Stimulated activated naive B cell treated with anti-CD40 and anti-IgM and Interleukin-4, amounts not matched to agents 10 μg/mL and 1 μg/mL and 100 μg/mL, for 72 hours (primary cell): ENCODE data around the gene PGA3.
"Not testable (repeated sequence)": the region's sequence is repeated elsewhere in the genome, so short reads cannot be mapped to it uniquely, and the experiment has no call there.

Experiments
- ATAC-seq, 2 donors: fragments of 150-1000 bp; cut with Tn5 transposase; replicated peaks; 2 replicates each; pipeline ENCODE4 v1.10.0; 2021; ENCODE audit warnings: moderate library complexity in 1 of 2
- DNase-seq: peaks from one replicate; pipeline ENCODE4 v3.0.0; 2021
- H3K27ac Mint-ChIP-seq: one replicate; pipeline ENCODE4 v1.8.0; 2022; ENCODE audit warnings: mild to moderate bottlenecking, mixed read lengths
- H3K27me3 Mint-ChIP-seq, 2 donors: one replicate each; pipeline ENCODE4 v1.8.0; 2022; ENCODE audit warnings: mixed read lengths in 2 of 2
- H3K36me3 Mint-ChIP-seq, 2 donors: one replicate each; pipeline ENCODE4 v1.8.0; 2022; ENCODE audit warnings: mixed read lengths in 2 of 2, mild to moderate bottlenecking in 1 of 2
- H3K4me1 Mint-ChIP-seq, 2 donors: one replicate each; pipeline ENCODE4 v1.8.0; 2022; ENCODE audit warnings: mixed read lengths in 2 of 2, mild to moderate bottlenecking in 1 of 2
- H3K4me3 Mint-ChIP-seq, 2 donors: one replicate each; pipeline ENCODE4 v1.8.0; 2022; ENCODE audit warnings: mild to moderate bottlenecking in 2 of 2, mixed read lengths in 2 of 2, moderate library complexity in 1 of 2
- H3K9me3 Mint-ChIP-seq, 2 donors: one replicate each; pipeline ENCODE4 v1.8.0; 2022; ENCODE audit warnings: mixed read lengths in 2 of 2, mild to moderate bottlenecking in 1 of 2

Gene PGA3

GRCh38 chr11:61202950-61203746 lies at the start of gene PGA3:
PGA3 (plus strand) TSS chr11:61203515; CDS start chr11:61203565, 50 bp downstream.
- DNase-seq, H3K4me1 Mint-ChIP-seq, H3K4me3 Mint-ChIP-seq, H3K9me3 Mint-ChIP-seq, H3K36me3 Mint-ChIP-seq, ATAC-seq, H3K27ac Mint-ChIP-seq: not testable (repeated sequence)
- peaks cover 17 to 28% of the 10 kb centered on the region in 2 donors for H3K27me3 Mint-ChIP-seq

- Mint-ChIP-seq H3K27ac (no peak overlapping the region), H3K36me3 (peaks cover 23 to 42% of the 10 kb centered on the region in 2 donors), H3K27me3 (no peaks in the 10 kb centered on the region), H3K4me1 (peaks cover 17 to 37% of the 10 kb centered on the region in 2 donors), H3K4me3 (no peak overlapping the region), H3K9me3 (peaks cover 12 to 18% of the 10 kb centered on the region in 2 donors)
- no peak for ATAC-seq
- no peak for DNase-seq
These were observed 49.7 kb upstream of the PGA3 start for GRCh38 chr11:61153593-61154095.

- ATAC-seq (no peak), DNase-seq (no peak)
- Mint-ChIP-seq H3K4me1 (peaks cover 22 to 38% of the 10 kb centered on the region in 2 donors), H3K27me3 (no peaks in the 10 kb centered on the region), H3K9me3 (peaks cover 12 to 18% of the 10 kb centered on the region in 2 donors), H3K4me3 (no peak overlapping the region), H3K27ac (no peak overlapping the region), H3K36me3 (peaks cover 23 to 42% of the 10 kb centered on the region in 2 donors)
These were observed 48.8 kb upstream of the PGA3 start for GRCh38 chr11:61154528-61154927.

GRCh38 chr11:61155312-61155711 lies 48.0 kb upstream of the PGA3 start:
- Mint-ChIP-seq H3K4me1 (peaks cover 19 to 35% of the 10 kb centered on the region in 2 donors), H3K9me3 (peaks cover 12 to 18% of the 10 kb centered on the region in 2 donors), H3K27me3 (no peaks in the 10 kb centered on the region), H3K4me3 (no peak overlapping the region), H3K27ac (no peak overlapping the region), H3K36me3 (peaks cover 23 to 42% of the 10 kb centered on the region in 2 donors)
- no peak for DNase-seq
- no peak for ATAC-seq

GRCh38 chr11:61155741-61156140 lies 47.6 kb upstream of the PGA3 start:
- Mint-ChIP-seq H3K4me1 (peaks cover 22 to 39% of the 10 kb centered on the region in 2 donors), H3K27me3 (no peaks in the 10 kb centered on the region), H3K27ac (no peak overlapping the region), H3K36me3 (peaks cover 23 to 42% of the 10 kb centered on the region in 2 donors), H3K9me3 (peaks cover 12 to 18% of the 10 kb centered on the region in 2 donors), H3K4me3 (no peak overlapping the region)
- DNase-seq = no peak
- no peak for ATAC-seq

GRCh38 chr11:61157743-61158142 lies 45.6 kb upstream of the PGA3 start:
- peak overlapping the region; percentile 52 for H3K27ac Mint-ChIP-seq
- no peaks in the 10 kb centered on the region for H3K27me3 Mint-ChIP-seq
- no peak for DNase-seq
- ATAC-seq = no peak
- H3K9me3 Mint-ChIP-seq = peaks cover 12 to 18% of the 10 kb centered on the region in 2 donors
- peaks cover 33 to 49% of the 10 kb centered on the region in 2 donors for H3K4me1 Mint-ChIP-seq
- no peak overlapping the region for H3K4me3 Mint-ChIP-seq
- H3K36me3 Mint-ChIP-seq = peaks cover 23 to 40% of the 10 kb centered on the region in 2 donors

GRCh38 chr11:61158691-61159381 lies 44.5 kb upstream of the PGA3 start:
- DNase-seq = no peak
- no peak for ATAC-seq
- peaks cover 22 to 41% of the 10 kb centered on the region in 2 donors for H3K36me3 Mint-ChIP-seq
- peak overlapping the region; percentile 80 for H3K27ac Mint-ChIP-seq
- peaks cover 38 to 56% of the 10 kb centered on the region in 2 donors for H3K4me1 Mint-ChIP-seq
- H3K4me3 Mint-ChIP-seq = no peak overlapping the region
- H3K27me3 Mint-ChIP-seq = no peaks in the 10 kb centered on the region
- peaks cover 15 to 20% of the 10 kb centered on the region in 2 donors for H3K9me3 Mint-ChIP-seq

GRCh38 chr11:61160487-61161189 lies 42.7 kb upstream of the PGA3 start:
- ATAC-seq (no peak), DNase-seq (no peak)
- H3K4me3 Mint-ChIP-seq = peak overlapping the region; percentile 87 to 89
- H3K36me3 Mint-ChIP-seq = peaks cover 14 to 34% of the 10 kb centered on the region in 2 donors
- H3K9me3 Mint-ChIP-seq = peaks cover 10 to 14% of the 10 kb centered on the region in 2 donors
- H3K27me3 Mint-ChIP-seq = no peaks in the 10 kb centered on the region
- peak overlapping the region; percentile 92 for H3K27ac Mint-ChIP-seq
- H3K4me1 Mint-ChIP-seq = peaks cover 53 to 74% of the 10 kb centered on the region in 2 donors

GRCh38 chr11:61161190-61162091 lies 41.9 kb upstream of the PGA3 start, which contains the start of gene VPS37C:
VPS37C (minus strand) TSS chr11:61161426; CDS start chr11:61138829, 22,597 bp downstream.
- H3K36me3 Mint-ChIP-seq = peaks cover 11 to 26% of the 10 kb centered on the region in 2 donors
- peak within 1 kb of the TSS; percentile 95 for H3K27ac Mint-ChIP-seq
- peak within 1 kb of the TSS; percentile 91 to 93 for H3K4me3 Mint-ChIP-seq
- peak; percentile 95 for DNase-seq
- no peaks in the 10 kb centered on the region for H3K27me3 Mint-ChIP-seq
- ATAC-seq = peak; percentile 71 to 79
- peaks cover 10 to 11% of the 10 kb centered on the region in 2 donors for H3K9me3 Mint-ChIP-seq
- H3K4me1 Mint-ChIP-seq = peaks cover 51 to 74% of the 10 kb centered on the region in 2 donors

- peaks cover 7 to 10% of the 10 kb centered on the region in 2 donors for H3K9me3 Mint-ChIP-seq
- peaks cover 50 to 77% of the 10 kb centered on the region in 2 donors for H3K4me1 Mint-ChIP-seq
- no peaks in the 10 kb centered on the region for H3K27me3 Mint-ChIP-seq
- no peak for ATAC-seq
- DNase-seq = no peak
- peak overlapping the region; percentile 95 for H3K27ac Mint-ChIP-seq
- H3K36me3 Mint-ChIP-seq = peaks cover 11 to 20% of the 10 kb centered on the region in 2 donors
- H3K4me3 Mint-ChIP-seq = peak overlapping the region; percentile 91 to 93
These were observed 41.0 kb upstream of the PGA3 start for GRCh38 chr11:61162092-61162941.

- H3K4me3 Mint-ChIP-seq = peak overlapping the region in 1 of 2 donors; percentile 46
- no peak for ATAC-seq
- peaks cover 50 to 78% of the 10 kb centered on the region in 2 donors for H3K4me1 Mint-ChIP-seq
- H3K27ac Mint-ChIP-seq = peak overlapping the region; percentile 59
- DNase-seq = no peak
- peaks cover 7 to 12% of the 10 kb centered on the region in 2 donors for H3K9me3 Mint-ChIP-seq
- H3K27me3 Mint-ChIP-seq = no peaks in the 10 kb centered on the region
- peaks cover 11 to 13% of the 10 kb centered on the region in 2 donors for H3K36me3 Mint-ChIP-seq
These were observed 40.3 kb upstream of the PGA3 start for GRCh38 chr11:61163021-61163420.
